Fibroblast of skin of right biceps (primary cell): ENCODE data around the gene IRX2.

Source experiments
- DNase-seq: peaks from one replicate; pipeline ENCODE4 v3.0.0-alpha.2; 2013

Gene IRX2

GRCh38 chr5:2740051-2740875, 11.2 kb downstream of the IRX2 start:
- DNase-seq, result peak; percentile 37

- DNase-seq, result peak; percentile 53
Observed at GRCh38 chr5:2739360-2740050, 12.0 kb downstream of the IRX2 start.

GRCh38 chr5:2738700-2739359, 12.6 kb downstream of the IRX2 start:
- peak; percentile 8 for DNase-seq

- DNase-seq, result no peak
Observed at GRCh38 chr5:2738156-2738699, 13.2 kb downstream of the IRX2 start.

GRCh38 chr5:2737273-2738155, 14.0 kb downstream of the IRX2 start:
- no peak for DNase-seq

- no peak for DNase-seq
Observed at GRCh38 chr5:2736872-2737271, 14.6 kb downstream of the IRX2 start.

GRCh38 chr5:2735996-2736395, 15.5 kb downstream of the IRX2 start:
- DNase-seq, result no peak

- no peak for DNase-seq
Observed at GRCh38 chr5:2732850-2733249, 18.6 kb downstream of the IRX2 start.

GRCh38 chr5:2732004-2732403, 19.5 kb downstream of the IRX2 start:
- DNase-seq, result no peak

- DNase-seq, result no peak
Observed at GRCh38 chr5:2729189-2729588, 22.3 kb downstream of the IRX2 start.

- DNase-seq, result peak; percentile 54
Observed at GRCh38 chr5:2727550-2727949, 23.9 kb downstream of the IRX2 start.

GRCh38 chr5:2725980-2726765, 25.3 kb downstream of the IRX2 start:
- no peak for DNase-seq

GRCh38 chr5:2724831-2725230, 26.6 kb downstream of the IRX2 start:
- no peak for DNase-seq

- no peak for DNase-seq
Observed at GRCh38 chr5:2724031-2724581, 27.4 kb downstream of the IRX2 start.

GRCh38 chr5:2722901-2723300, 28.6 kb downstream of the IRX2 start:
- no peak for DNase-seq

- peak; percentile 49 for DNase-seq
Observed at GRCh38 chr5:2721385-2722138, 29.9 kb downstream of the IRX2 start.

GRCh38 chr5:2719332-2719731, 32.1 kb downstream of the IRX2 start:
- no peak for DNase-seq

- DNase-seq, result no peak
Observed at GRCh38 chr5:2718115-2718514, 33.4 kb downstream of the IRX2 start.

GRCh38 chr5:2715856-2716255, 35.6 kb downstream of the IRX2 start:
- peak; percentile 16 for DNase-seq

- no peak for DNase-seq
Observed at GRCh38 chr5:2714805-2715204, 36.7 kb downstream of the IRX2 start.

- no peak for DNase-seq
Observed at GRCh38 chr5:2714026-2714425, 37.5 kb downstream of the IRX2 start.
